Suppressor macrophage (primary cell): ENCODE measurements around the gene FBN2.
A peak's percentile ranks its signal among the peaks of the same experiment; 100 is the strongest.

Source experiments
- DNase-seq, 4 experiments: peaks; one replicate each; pipeline ENCODE4 v3.0.0-alpha.2; 2020 to 2022

Gene FBN2

GRCh38 chr5:128424646-128425045 lies 113.4 kb downstream of the FBN2 start:
- DNase-seq: no peak

GRCh38 chr5:128422612-128423011 lies 115.4 kb downstream of the FBN2 start:
- DNase-seq: no peak

- no peak for DNase-seq
These were observed 123.6 kb downstream of the FBN2 start for GRCh38 chr5:128414469-128414868.

GRCh38 chr5:128413356-128413755 lies 124.7 kb downstream of the FBN2 start:
- no peak for DNase-seq

GRCh38 chr5:128412145-128412930 lies 125.7 kb downstream of the FBN2 start:
- no peak for DNase-seq

GRCh38 chr5:128409166-128409800 lies 128.8 kb downstream of the FBN2 start:
- DNase-seq: no peak

- no peak for DNase-seq
These were observed 129.4 kb downstream of the FBN2 start for GRCh38 chr5:128408622-128409021.

- no peak for DNase-seq
These were observed 130.1 kb downstream of the FBN2 start for GRCh38 chr5:128407944-128408343.

- DNase-seq: no peak
These were observed 131.2 kb downstream of the FBN2 start for GRCh38 chr5:128406803-128407202.

GRCh38 chr5:128405159-128405558 lies 132.9 kb downstream of the FBN2 start:
- DNase-seq: no peak

GRCh38 chr5:128403333-128403732 lies 134.7 kb downstream of the FBN2 start:
- DNase-seq: no peak

- no peak for DNase-seq
These were observed 135.5 kb downstream of the FBN2 start for GRCh38 chr5:128402506-128402905.

GRCh38 chr5:128400766-128401165 lies 137.3 kb downstream of the FBN2 start:
- DNase-seq: peak; percentile 17 to 56 (median 48)

GRCh38 chr5:128399111-128399510 lies 138.9 kb downstream of the FBN2 start:
- DNase-seq: no peak

GRCh38 chr5:128397876-128398275 lies 140.2 kb downstream of the FBN2 start:
- no peak for DNase-seq

GRCh38 chr5:128395073-128395472 lies 143.0 kb downstream of the FBN2 start:
- DNase-seq: no peak

- no peak for DNase-seq
These were observed 154.0 kb downstream of the FBN2 start for GRCh38 chr5:128384068-128384467.

- no peak for DNase-seq
These were observed 157.7 kb downstream of the FBN2 start for GRCh38 chr5:128380337-128380736.

GRCh38 chr5:128378632-128379031 lies 159.4 kb downstream of the FBN2 start:
- no peak for DNase-seq

- no peak for DNase-seq
These were observed 159.8 kb downstream of the FBN2 start for GRCh38 chr5:128378196-128378595.

- no peak for DNase-seq
These were observed 161.5 kb downstream of the FBN2 start for GRCh38 chr5:128376577-128376976.

GRCh38 chr5:128366147-128366546 lies 171.9 kb downstream of the FBN2 start:
- no peak for DNase-seq

GRCh38 chr5:128362370-128362769 lies 175.7 kb downstream of the FBN2 start:
- DNase-seq: no peak

- no peak for DNase-seq
These were observed 179.2 kb downstream of the FBN2 start for GRCh38 chr5:128358826-128359225.
